ENCODE results near the gene GALR3.

GRCh38 chr22:37860796-37861421, 37.7 kb downstream of the GALR3 start:
- no peak for TF ChIP-seq POLR2AphosphoS5 (IDR thresholded peaks at IDR 0.05; ENCODE audit: low read depth, low read length)
- no peak for TF ChIP-seq POLR2A (IDR thresholded peaks at IDR 0.05; ENCODE audit: low read depth, low read length)
